HL-60/S4 treated with phorbol 12-myristate 13-acetate at 8.2 ng/mL for 4 days and 3 days (cell line): Measurements from ENCODE around the gene YBX2.

Experiments used
- in situ Hi-C: fragments of 300-500 bp; cut with MboI; formaldehyde crosslinking; loops from 2 replicates; pipeline ENCODE4 v1.15.0; 2022; ENCODE audit warnings: low sequenced_read_pairs

Gene YBX2

GRCh38 chr17:7325031-7325528 lies 30.6 kb upstream of the YBX2 start:
- in situ Hi-C loops, result loop anchor here (25.0 kb wide), 1 partner anchor 362 kb away; the partner anchor contains the start of genes TP53 and WRAP53

DNA sequence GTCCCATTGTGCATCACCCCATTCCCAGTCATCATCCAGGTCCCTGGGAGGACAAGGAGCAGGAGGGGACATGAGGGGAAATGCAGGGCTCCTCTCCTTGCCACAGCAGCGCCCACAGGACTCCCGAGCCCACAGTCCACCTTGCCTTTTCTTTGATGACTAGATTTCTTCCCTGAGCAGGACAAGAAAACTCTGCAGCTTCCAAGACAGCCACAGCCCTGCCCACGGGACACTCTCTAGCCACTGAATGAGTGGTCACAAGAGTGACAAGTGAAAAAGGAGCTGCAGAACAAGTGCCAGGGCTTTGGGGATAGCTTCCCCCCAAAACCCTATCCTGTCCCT lies 30.0 kb upstream of the YBX2 start:
- in situ Hi-C loops, result no loop called here

DNA sequence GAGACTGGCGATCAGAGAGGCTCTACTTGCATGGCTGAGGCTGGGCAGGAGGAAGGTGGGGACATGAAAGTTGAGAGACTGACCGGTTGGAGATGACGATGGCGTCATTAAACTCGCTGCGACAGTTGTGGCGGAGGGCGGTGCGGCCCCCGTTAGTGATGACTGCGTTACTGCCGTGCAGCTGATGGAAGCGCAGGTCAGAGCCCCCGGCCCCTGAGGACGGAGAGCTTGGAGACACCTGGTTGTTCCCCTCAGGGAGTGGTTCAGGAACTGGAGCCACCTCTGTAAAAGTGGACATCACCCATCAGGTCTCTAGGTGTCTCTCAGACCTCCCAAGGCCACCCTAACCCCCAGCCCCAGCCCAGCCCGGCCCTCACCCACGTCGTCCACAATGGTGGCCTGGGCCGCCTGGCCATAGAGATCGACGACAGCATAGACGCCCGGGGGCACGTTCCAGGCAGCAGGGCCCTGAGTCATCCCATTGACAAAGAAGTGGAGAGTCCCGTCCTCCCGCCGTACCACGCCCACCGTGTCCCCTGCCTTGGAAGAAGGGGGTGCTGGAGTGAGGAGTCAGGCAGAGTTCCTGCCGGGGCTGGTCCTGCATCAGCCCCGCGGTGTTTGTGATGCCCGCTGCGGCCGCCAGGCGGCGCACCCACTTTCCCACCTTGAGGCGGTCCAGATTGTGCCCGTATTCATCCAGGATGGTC lies 29.4 kb upstream of the YBX2 start:
- in situ Hi-C loops, result no loop called here

DNA sequence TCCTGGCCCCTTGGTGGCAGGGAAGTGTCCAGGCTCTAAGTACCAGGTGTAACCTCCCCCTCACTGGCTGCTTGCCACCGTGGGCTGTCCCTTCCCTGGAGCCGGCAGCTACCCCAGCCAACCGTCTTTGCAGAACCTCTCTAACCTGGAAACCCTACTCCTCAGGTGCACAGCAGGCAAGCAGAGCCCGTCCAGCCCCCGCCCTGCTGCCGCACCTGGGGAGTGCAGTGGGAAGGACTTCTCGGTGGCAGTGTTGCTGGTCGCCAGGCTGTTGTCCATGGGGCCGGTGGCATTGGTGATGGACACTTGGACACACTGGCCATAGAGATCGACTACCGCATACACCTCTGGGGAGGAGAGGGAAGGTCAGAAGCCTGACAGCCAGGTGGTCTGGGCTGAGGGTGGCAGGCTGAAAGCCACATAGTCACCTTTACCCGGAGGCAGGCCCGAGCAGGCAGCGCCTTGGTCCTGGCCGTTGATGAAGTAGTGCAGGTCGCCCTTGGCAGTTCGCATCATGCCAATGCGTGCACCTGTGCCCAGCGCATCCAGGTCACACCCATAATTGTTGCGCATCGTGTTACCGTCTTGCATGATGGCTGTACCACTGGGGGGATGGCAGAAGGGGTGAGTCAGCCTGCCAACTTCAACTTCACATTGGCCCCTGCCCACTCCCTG lies 28.2 kb upstream of the YBX2 start:
- in situ Hi-C loops, result no loop called here

- in situ Hi-C loops, result no loop called here
Observed at GRCh38 chr17:7321466-7321865, 27.0 kb upstream of the YBX2 start.

DNA sequence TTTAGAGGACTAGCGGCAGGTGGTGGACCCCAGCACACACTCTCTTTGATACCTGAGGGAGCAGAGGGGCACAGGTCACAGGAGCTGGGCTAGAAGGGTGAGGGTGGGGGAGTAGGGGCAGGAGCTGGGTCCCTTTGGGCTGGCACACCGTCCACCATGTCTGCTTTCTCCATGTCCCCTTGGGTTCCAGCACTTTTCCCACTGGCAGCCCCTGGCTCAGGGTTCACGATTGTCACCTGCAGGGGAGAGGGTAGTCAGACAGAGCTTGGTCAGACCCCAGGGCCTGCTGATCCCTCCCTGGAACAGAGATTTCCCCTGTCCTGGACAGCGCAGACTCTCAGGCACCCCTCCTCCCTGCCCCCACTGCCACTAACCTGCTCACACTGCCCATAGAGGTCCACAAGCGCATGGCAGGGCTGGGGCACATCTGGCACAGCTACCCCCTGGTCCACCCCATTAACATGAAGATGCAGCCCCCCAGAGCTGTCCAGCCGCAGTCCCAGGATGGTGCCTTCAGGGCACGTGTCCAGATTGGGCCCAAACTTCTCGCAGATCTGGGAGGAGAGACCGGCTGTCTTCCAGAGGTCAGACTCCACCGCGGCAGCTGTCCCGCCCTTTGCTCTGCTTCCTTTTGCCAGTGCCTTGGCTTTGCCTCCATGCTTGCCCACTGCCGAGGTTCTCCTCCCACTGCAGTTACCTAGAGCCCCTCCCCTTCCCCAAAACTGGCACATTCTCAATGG lies 23.9 kb upstream of the YBX2 start:
- in situ Hi-C loops, result no loop called here

GRCh38 chr17:7317161-7317803 lies 22.8 kb upstream of the YBX2 start:
- in situ Hi-C loops, result no loop called here

GRCh38 chr17:7315570-7316235 lies 21.3 kb upstream of the YBX2 start:
- in situ Hi-C loops, result no loop called here

DNA sequence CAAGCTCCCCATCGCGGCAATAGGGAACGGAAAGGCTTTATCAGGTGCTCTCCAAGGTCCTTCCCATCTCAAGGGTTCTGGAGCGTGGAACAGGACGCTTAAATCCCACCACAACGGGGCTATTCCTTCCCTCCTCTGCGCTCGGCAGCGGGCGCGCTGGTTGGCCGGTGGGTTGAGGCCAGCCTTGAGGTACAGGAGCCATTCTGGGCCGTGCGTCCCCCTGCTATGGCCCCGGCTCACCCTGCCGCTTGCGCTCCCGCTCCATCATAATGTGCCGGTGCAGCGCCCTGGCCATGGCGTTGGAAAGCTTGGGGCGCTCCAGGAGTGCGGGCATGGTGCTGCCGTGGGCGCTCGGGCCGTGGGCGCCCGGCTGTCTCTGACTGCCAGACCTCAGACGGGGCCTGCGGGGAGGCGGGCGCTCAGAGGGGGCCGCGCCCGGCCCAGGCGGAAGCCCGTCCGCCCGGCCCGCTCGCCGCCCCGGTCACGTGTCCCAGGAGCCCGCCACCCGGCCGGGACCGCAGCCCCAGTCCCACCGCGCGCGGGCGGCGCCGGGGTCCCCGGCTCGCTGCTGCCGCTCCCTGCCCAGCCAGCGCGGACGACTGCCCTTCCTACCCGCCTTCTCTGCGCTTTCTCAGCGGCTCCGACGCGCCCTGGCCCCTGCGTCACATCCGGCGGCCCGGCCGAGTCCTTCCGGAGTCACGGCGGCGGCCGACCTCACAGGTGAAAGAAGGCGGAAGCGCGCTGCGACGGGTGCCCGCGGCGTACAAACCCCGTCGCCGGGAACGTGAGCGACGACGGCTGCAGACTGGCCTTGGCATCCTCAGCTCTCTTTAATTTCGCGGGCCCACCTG lies 20.5 kb upstream of the YBX2 start, which contains the start of gene GPS2:
TSS of gene GPS2 (minus strand) at position 642 of the 851 bp plus-strand sequence. CDS start at position 334, 308 bp downstream.
- in situ Hi-C loops, result no loop called here

GRCh38 chr17:7313890-7314718 lies 19.7 kb upstream of the YBX2 start:
- in situ Hi-C loops, result no loop called here

DNA sequence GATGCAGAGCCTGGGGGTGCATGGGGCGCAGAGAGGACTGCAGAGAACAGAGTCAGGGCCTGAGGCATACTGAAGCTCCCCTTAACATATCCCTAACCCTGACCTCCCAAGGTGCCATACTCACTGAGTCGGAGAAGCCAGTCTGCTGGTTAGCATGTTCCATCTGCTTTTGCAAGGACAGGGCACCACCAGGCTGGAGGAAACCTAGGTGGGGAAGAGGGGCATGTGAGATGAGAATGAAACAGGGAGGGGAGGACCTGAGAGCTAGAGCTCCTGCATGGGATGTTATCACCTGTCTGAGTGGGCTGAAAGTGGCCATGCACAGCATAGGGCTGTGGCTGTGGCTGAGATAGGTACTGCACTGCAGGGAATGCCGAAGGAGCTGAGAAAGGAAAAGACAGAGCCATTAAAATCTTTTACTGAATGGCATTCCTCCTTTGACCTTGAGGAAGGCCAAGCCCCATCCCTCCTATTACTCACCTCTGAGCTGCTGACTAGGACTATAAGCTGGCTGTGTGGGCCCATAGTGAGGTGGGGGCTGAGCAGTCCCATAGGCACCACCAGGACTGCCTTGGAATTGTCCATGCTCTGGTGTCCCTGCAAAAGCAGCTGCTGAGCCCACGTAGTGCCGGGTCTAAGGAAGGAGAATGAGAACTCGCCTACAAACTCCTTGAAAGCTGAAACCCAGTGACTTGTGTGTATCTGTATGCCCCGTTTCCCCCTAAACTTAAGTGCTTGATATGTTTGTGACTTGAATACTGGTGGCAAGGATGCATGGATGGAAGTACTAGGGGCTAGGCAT lies 18.9 kb upstream of the YBX2 start:
- in situ Hi-C loops, result no loop called here

- in situ Hi-C loops, result no loop called here
Observed at GRCh38 chr17:7312432-7313087, 18.1 kb upstream of the YBX2 start.

GRCh38 chr17:7311110-7311705 lies 16.8 kb upstream of the YBX2 start:
- in situ Hi-C loops, result no loop called here

DNA sequence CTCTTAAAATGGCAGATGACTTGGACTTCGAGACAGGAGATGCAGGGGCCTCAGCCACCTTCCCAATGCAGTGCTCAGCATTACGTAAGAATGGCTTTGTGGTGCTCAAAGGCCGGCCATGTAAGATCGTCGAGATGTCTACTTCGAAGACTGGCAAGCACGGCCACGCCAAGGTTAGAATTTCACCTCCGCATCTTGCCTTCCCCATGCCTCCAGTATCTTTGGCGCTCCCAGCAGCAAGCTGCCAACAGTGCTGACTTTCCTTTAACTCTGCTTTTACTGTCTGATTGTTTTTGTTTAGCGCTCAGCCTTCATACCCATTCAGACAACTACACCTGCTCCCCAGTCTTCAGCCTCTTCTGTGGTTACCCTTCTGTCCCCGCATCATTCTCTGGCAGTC lies 15.2 kb upstream of the YBX2 start:
- in situ Hi-C loops, result no loop called here

GRCh38 chr17:7308625-7309433 lies 14.4 kb upstream of the YBX2 start:
- in situ Hi-C loops, result no loop called here
